Bronchial epithelial cell (primary cell): ENCODE results near the gene TFF2. TPM values are rescaled to one million over a fixed set of nuclear protein-coding genes. Genes with fewer than 3 reads are reported as not detected.

ENCODE experiments used
- DNase-seq: peaks from one replicate; pipeline ENCODE4 v3.0.0-alpha.2; 2010; ENCODE audit warnings: low read depth
- FAIRE-seq: peaks from 2 replicates; lab custom pipeline; 2011; peaks lifted over from hg19 to GRCh38; lab: Jason Lieb, UNC
- H3K27me3 ChIP-seq: 2 replicates; pipeline ENCODE4 v1.5.1; 2011; ENCODE audit warnings: low read length; ENCODE audit not compliant: control insufficient read depth, insufficient read depth
- H3K36me3 ChIP-seq: 2 replicates; pipeline ENCODE4 v1.5.1; 2011; ENCODE audit warnings: low read length; ENCODE audit not compliant: control insufficient read depth, insufficient read depth
- H3K4me3 ChIP-seq: 2 replicates; pipeline ENCODE4 v1.5.1; 2011; ENCODE audit warnings: mild to moderate bottlenecking, low read depth, low read length, control low read depth
- total RNA-seq: library from RNA; depleted of rRNA; stranded (reverse); fragments of >200 nt; gene quantifications from 2 replicates; pipeline ENCODE4 v1.2.1, GENCODE V29; 2014
- TF ChIP-seq, protein P1 (sequence below): IDR thresholded peaks from 2 replicates; pipeline ENCODE4 v1.5.1; 2011; ENCODE audit warnings: mild to moderate bottlenecking, moderate library complexity, low read length, control low read depth, inconsistent platforms; ENCODE audit not compliant: insufficient read depth, severe bottlenecking

Gene TFF2
- total RNA-seq, 1 donor from 2014 or later: not detected

DNA sequence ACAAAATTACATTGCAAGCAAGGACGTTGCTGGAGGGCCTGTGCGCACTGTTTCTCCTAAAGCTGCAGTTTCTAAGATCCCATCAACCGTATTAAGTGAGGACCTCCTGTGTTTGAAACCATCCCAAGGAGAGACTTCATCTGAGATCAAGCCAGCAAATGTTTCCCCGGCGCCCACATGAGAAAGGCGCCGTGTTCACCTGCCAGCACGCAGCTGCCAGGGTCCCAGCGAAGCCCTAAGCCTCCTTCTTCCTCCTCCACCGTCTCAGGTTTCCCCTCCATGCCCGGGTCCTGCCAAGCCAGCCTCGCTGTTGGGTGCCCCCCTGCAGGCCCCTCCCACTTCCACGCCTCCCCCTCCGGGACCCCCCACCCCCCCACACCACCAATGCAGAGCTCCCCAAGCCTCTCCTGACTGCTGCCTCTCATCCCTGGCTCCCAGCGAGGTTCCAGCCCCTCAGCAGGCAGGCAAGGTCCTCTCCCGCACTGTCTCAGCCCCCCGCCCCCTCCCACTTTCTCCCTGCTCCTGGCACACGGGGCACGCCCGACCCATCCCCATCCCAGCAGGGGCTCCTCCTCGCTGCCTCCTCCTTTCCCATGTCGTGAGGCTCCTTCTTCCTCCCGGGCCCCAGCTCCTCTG, 24.2 kb upstream of the TFF2 start:
- TF ChIP-seq, protein P1, sequence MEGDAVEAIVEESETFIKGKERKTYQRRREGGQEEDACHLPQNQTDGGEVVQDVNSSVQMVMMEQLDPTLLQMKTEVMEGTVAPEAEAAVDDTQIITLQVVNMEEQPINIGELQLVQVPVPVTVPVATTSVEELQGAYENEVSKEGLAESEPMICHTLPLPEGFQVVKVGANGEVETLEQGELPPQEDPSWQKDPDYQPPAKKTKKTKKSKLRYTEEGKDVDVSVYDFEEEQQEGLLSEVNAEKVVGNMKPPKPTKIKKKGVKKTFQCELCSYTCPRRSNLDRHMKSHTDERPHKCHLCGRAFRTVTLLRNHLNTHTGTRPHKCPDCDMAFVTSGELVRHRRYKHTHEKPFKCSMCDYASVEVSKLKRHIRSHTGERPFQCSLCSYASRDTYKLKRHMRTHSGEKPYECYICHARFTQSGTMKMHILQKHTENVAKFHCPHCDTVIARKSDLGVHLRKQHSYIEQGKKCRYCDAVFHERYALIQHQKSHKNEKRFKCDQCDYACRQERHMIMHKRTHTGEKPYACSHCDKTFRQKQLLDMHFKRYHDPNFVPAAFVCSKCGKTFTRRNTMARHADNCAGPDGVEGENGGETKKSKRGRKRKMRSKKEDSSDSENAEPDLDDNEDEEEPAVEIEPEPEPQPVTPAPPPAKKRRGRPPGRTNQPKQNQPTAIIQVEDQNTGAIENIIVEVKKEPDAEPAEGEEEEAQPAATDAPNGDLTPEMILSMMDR: no peak
- DNase-seq: no peak
- FAIRE-seq: no peak
- no peak overlapping the region for H3K4me3 ChIP-seq
- no peaks in the 10 kb centered on the region for H3K36me3 ChIP-seq
- H3K27me3 ChIP-seq: peaks cover 14% of the 10 kb centered on the region

DNA sequence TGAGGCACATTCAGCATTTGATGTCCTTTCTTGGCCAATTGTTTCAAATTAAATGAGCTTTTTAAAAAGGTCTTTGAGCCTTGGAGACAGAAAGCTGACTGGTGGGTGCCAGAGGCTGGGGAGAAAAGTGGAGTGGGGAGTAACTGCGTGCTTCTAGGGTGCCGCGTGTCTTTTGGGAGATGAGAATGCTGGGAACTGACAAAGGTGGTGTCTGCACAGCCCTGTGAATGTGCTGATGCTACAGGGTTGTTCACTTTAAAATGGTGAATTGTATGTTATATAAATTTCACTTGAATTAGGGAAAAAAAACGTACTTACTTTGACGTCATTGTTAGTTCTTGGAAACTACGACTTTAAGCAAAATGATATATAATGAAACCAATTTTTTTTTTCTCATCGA, 23.7 kb upstream of the TFF2 start:
- Histone ChIP-seq H3K36me3 (no peaks in the 10 kb centered on the region), H3K4me3 (no peak overlapping the region), H3K27me3 (peaks cover 14% of the 10 kb centered on the region)
- DNase-seq (no peak), FAIRE-seq (no peak)
- TF ChIP-seq, protein P1: no peak

DNA sequence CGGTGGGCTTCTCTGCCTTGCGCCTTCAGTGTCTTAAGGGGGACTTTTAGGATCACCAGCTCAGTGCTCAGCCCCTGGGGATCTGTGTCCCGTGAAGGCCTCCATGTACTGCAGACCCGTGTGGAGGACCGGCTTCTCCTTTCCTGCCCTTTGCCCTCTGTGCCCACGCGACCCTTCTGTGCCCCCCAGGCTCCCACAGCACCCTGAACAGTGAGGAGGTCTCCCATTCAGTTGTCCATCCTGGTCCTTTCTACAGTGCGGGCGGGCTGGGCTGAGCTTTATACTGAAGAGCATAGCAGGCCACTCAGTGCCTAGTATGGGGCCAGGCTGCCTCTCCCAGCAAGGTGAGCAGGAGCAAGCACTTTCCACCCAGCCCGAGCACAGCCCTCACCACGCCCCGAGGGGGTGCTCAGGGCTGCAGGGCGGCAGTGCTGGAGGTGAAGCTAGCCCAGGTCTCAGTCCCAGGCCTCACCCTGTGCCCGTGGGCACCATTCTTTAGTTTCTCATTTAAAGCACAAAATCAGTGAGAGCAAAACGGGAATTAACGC, 23.2 kb upstream of the TFF2 start:
- TF ChIP-seq, protein P1: no peak
- Histone ChIP-seq H3K4me3 (no peak overlapping the region), H3K27me3 (peaks cover 14% of the 10 kb centered on the region), H3K36me3 (no peaks in the 10 kb centered on the region)
- no peak for FAIRE-seq
- no peak for DNase-seq

DNA sequence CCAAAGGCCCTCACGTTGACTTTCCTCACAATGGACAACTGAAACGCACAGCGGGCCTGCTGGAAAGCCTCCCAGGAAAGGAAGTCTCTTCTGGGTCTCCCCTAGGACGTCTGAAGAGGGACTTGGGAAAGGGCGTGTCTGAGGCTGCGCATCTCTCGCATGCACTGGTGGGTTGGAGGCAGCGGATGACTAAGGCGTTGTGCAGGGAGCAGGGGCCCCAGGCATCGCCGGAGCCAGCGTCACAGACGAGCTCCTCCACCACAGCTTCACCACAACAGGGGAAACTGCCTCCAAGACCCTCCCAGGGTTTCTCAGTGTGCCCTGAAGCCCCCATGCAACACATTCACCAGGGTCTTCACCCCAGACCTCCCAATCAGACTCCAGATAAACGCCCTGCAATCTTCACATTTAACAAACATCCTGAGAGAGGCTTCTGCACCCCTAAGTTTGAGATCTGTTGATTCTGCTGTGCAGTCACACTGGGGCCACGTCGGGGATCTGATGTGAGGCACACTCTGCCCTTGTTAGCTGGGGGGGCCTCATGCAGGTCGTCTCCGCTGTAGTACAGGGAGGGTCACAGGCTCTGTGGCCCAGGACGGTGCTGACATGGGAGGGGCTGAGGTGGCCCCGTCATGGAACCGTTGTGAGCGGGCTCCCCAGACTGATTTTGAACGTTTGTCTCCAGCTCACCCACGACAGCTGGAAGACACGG, 22.6 kb upstream of the TFF2 start:
- peaks cover 14% of the 10 kb centered on the region for H3K27me3 ChIP-seq
- TF ChIP-seq, protein P1: no peak
- no peak for DNase-seq

DNA sequence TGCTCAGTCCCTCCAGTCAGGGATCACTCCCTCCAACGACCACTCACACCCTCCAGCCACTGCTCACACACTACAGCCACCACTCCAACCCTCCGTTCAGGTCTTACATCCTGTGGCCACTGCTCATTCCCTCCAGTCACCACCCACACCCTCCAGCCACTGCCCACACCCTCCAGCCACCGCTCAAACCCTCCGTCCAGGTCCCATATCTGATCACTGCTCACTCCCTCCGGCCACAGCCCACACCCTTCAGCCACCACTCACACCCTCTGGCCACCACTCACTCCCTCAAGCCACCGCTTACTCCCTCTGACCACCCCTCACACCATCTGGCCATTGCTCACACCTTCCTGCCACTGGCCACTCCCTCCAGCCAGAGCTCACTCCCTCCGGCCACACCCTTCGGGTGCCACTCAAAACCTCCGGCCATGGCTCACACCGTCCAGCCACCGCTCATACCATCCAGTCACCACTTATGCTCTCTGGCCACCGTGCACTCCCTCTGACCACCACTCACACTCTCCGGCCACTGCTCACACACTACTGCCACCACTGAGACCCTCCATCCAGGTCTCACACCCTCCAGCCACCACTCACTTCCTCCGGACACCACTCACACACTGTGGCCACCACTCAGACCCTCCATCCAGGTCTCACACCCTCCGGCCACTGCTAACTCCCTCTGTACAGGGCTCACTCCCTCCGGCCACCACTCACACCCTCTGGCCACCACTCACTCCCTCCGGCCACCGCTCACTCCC, 20.3 kb upstream of the TFF2 start:
- Histone ChIP-seq H3K27me3 (peaks cover 5% of the 10 kb centered on the region), H3K36me3 (no peaks in the 10 kb centered on the region), H3K4me3 (no peak overlapping the region)
- TF ChIP-seq, protein P1: no peak
- FAIRE-seq (peak; percentile 70), DNase-seq (no peak)

More for the DNA sequence above, 22.6 kb upstream of the TFF2 start:
- no peaks in the 10 kb centered on the region for H3K36me3 ChIP-seq
- FAIRE-seq: no peak
- H3K4me3 ChIP-seq: no peak overlapping the region
